Neural cell (in vitro differentiated cells): Measurements from ENCODE around the gene PSMG3. TPM values are rescaled to one million over a fixed set of nuclear protein-coding genes. Genes with fewer than 3 reads are reported as not detected.

Experiments
- H2AFZ ChIP-seq: fragments of 200-600, 300-800 bp; sonication (generic), shearing (Covaris generic); 2 replicates; pipeline ENCODE4 v1.6.0; 2014; ENCODE audit warnings: low read depth, mild to moderate bottlenecking, antibody characterized with exemption, low read length, moderate library complexity
- H3F3A ChIP-seq: fragments of 200-600 bp; shearing (Covaris generic); 2 replicates; pipeline ENCODE4 v1.6.1; 2016; ENCODE audit warnings: mild to moderate bottlenecking, moderate library complexity, mixed read lengths, antibody characterized with exemption, low read length; ENCODE audit not compliant: insufficient read depth, poor library complexity, severe bottlenecking
- H3K27ac ChIP-seq: fragments of 200-600, 300-800 bp; sonication (generic), shearing (Covaris generic); 2 replicates; pipeline ENCODE4 v1.5.1; 2014; ENCODE audit warnings: mild to moderate bottlenecking, low read length, moderate library complexity
- H3K27me3 ChIP-seq: fragments of 300-800, 200-600 bp; sonication (generic), shearing (Covaris generic); 2 replicates; pipeline ENCODE4 v1.6.0; 2014; ENCODE audit warnings: mild to moderate bottlenecking, low read depth, low read length, moderate library complexity; ENCODE audit not compliant: insufficient read depth
- H3K36me3 ChIP-seq: fragments of 300-800, 200-600 bp; sonication (generic), shearing (Covaris generic); 2 replicates; pipeline ENCODE4 v1.5.1; 2014; ENCODE audit warnings: mild to moderate bottlenecking, antibody characterized with exemption, low read length, moderate library complexity; ENCODE audit not compliant: insufficient read depth
- H3K4me2 ChIP-seq: fragments of 300-800, 200-600 bp; sonication (generic), shearing (Covaris generic); 2 replicates; pipeline ENCODE4 v1.6.0; 2014; ENCODE audit warnings: mild to moderate bottlenecking, low read length
- H3K4me3 ChIP-seq: fragments of 300-800, 200-600 bp; sonication (generic), shearing (Covaris generic); 2 replicates; pipeline ENCODE4 v1.5.1; 2014; ENCODE audit warnings: mild to moderate bottlenecking, low read length, moderate library complexity
- H3K79me2 ChIP-seq: fragments of 200-600 bp; shearing (Covaris generic); replicated peaks from 2 replicates; pipeline ENCODE4 v1.6.0; 2014; ENCODE audit warnings: mild to moderate bottlenecking, low read length, moderate library complexity; ENCODE audit not compliant: insufficient read depth
- H3K9ac ChIP-seq: fragments of 300-800, 200-600 bp; sonication (generic), shearing (Covaris generic); 2 replicates; pipeline ENCODE4 v1.6.1; 2016; ENCODE audit warnings: mild to moderate bottlenecking, low read length, mixed read lengths
- H3K9me2 ChIP-seq: fragments of 200-600 bp; shearing (Covaris generic); 2 replicates; pipeline ENCODE4 v1.6.1; 2016; ENCODE audit warnings: mild to moderate bottlenecking, low read length, mixed read lengths; ENCODE audit not compliant: insufficient read depth
- H3K9me3 ChIP-seq: fragments of 200-600, 300-800 bp; sonication (generic), shearing (Covaris generic); 2 replicates; pipeline ENCODE4 v1.6.1; 2016; ENCODE audit warnings: mild to moderate bottlenecking, mixed run types, low read length, moderate library complexity, mixed read lengths
- H4K20me1 ChIP-seq: fragments of 200-600 bp; shearing (Covaris generic); 2 replicates; pipeline ENCODE4 v1.6.1; 2016; ENCODE audit warnings: mild to moderate bottlenecking, mixed run types; ENCODE audit not compliant: insufficient read depth
- CTCF ChIP-seq: fragments of 450-650 bp; IDR thresholded peaks from 2 replicates; pipeline ENCODE4 v1.5.1; 2014; ENCODE audit warnings: antibody characterized with exemption, mild to moderate bottlenecking, moderate library complexity; ENCODE audit not compliant: poor library complexity, severe bottlenecking
- EP300 ChIP-seq: fragments of 450-650 bp; conservative IDR thresholded peaks from 2 replicates; pipeline ENCODE4 v1.6.1; 2014; ENCODE audit warnings: antibody characterized with exemption, mild to moderate bottlenecking, moderate library complexity; ENCODE audit not compliant: poor library complexity, severe bottlenecking
- EZH2 ChIP-seq: fragments of 200-600, 300-800 bp; shearing (Covaris generic), sonication (generic); IDR thresholded peaks from 2 replicates; pipeline ENCODE4 v1.6.1; 2014; ENCODE audit warnings: antibody characterized with exemption, low read length, borderline replicate concordance, mild to moderate bottlenecking; ENCODE audit not compliant: insufficient read depth, poor library complexity, severe bottlenecking
- MXI1 ChIP-seq: fragments of 450-650 bp; conservative IDR thresholded peaks from 2 replicates; pipeline ENCODE4 v1.6.1; 2014; ENCODE audit warnings: antibody characterized with exemption, mild to moderate bottlenecking; ENCODE audit not compliant: poor library complexity, severe bottlenecking
- POLR2AphosphoS5 ChIP-seq: IDR thresholded peaks from 2 replicates; pipeline ENCODE4 v1.6.1; 2012
- RAD21 ChIP-seq: fragments of 450-650 bp; conservative IDR thresholded peaks from 2 replicates; pipeline ENCODE4 v1.6.1; 2014; ENCODE audit warnings: antibody characterized with exemption, mild to moderate bottlenecking, moderate library complexity
- REST ChIP-seq: IDR thresholded peaks from 2 replicates; pipeline ENCODE4 v1.6.1; 2012; ENCODE audit warnings: borderline replicate concordance
- SMC3 ChIP-seq: fragments of 450-650 bp; conservative IDR thresholded peaks from 2 replicates; pipeline ENCODE4 v1.6.1; 2014; ENCODE audit warnings: antibody characterized with exemption, mild to moderate bottlenecking, moderate library complexity; ENCODE audit not compliant: poor library complexity
- TAF1 ChIP-seq: IDR thresholded peaks from 2 replicates; pipeline ENCODE4 v1.6.1; 2012; ENCODE audit warnings: low read depth
- polyA plus RNA-seq: library from polyadenylated mRNA; depleted of rRNA; stranded (reverse); fragments of >200 nt; gene quantifications from 2 replicates; pipeline ENCODE4 v1.2.3, GENCODE V29; 2014

PSMG3 gene
- polyA plus RNA-seq, 1 donor from 2014 or later, result 50.6 TPM

DNA sequence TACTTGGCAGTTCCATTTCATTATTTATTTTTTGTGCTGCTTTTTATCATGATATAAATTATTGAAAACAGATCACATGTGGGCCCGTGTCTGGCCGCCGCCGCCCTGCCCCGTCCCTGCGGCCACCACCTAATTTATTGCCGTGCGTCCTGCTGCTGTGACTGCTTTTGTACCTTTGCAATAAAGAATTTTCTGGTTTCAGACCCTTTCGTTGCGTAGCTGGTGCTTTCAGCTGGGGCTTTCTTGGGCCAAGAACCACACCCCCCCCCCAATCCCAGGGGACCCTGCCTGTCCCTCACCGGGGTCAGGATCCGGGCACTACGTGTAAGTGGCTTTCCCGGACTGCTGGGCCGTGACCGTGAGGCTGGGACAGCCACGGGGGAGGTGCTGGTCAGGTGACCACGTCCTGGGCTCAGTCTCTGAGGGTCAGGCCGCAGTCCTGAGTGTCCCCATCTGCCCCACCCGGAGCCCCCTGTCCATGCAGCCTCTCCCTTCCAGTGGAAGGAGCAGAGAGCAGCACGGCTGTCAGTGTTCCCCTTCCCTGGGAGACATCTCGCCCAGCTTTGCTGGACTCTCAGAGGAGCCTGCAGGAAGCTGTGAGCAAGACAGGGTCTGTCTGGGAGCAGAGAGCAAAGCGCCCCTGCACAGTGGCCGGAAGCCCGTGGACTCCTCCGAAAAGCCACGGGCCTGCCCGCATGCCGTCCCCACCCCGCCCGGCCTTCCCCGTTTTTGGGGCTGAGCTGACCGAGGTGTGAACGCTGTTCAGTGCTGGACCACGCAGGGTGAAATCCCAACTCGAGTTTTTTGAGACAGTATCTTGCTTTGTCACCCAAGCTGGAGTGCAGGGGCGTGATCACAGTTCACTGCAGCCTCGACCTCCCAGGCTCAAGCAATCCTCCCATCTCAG is 26.7 kb downstream of the PSMG3 start:
- H3K9me2 ChIP-seq, result no peaks in the 10 kb centered on the region
- H2AFZ ChIP-seq, result no peak overlapping the region
- H3K9me3 ChIP-seq, result no peaks in the 10 kb centered on the region
- peaks cover 6% of the 10 kb centered on the region for H3K79me2 ChIP-seq
- no peak overlapping the region for H3K27ac ChIP-seq
- no peak overlapping the region for H3K4me2 ChIP-seq
- no peaks in the 10 kb centered on the region for H3K27me3 ChIP-seq
- no peaks in the 10 kb centered on the region for H3F3A ChIP-seq
- no peaks in the 10 kb centered on the region for H3K36me3 ChIP-seq
- H3K4me3 ChIP-seq, result no peak overlapping the region
- TF ChIP-seq TAF1 (no peak), CTCF (no peak)
- H4K20me1 ChIP-seq, result no peaks in the 10 kb centered on the region
- no peak overlapping the region for H3K9ac ChIP-seq

DNA sequence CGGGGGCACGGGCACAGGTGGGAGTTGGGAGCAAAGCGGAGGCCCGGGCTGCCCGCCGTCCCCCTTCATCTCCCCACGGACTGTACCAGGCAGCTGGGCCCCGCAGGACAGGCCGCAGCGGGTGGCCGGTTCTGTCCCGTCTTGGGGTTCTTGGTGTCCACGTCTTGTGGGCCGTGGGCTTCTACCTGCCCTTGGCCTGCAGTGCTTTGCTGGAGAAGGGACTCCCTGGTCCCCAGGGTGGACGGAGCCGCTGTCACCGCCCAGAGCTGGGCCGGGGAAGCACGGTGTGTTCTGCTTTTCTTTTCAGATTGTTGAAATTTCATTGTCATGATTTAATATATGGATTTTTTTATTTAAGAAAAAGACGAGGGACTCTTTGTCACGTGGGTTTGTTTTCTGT is 27.5 kb downstream of the PSMG3 start:
- Histone ChIP-seq H3K4me2 (no peak overlapping the region), H3K9me2 (no peaks in the 10 kb centered on the region), H3K79me2 (peaks cover 12% of the 10 kb centered on the region), H3K4me3 (no peak overlapping the region), H3K9me3 (no peaks in the 10 kb centered on the region), H2AFZ (no peak overlapping the region), H3K36me3 (no peaks in the 10 kb centered on the region), H4K20me1 (no peaks in the 10 kb centered on the region), H3K27me3 (no peaks in the 10 kb centered on the region), H3F3A (no peaks in the 10 kb centered on the region), H3K27ac (no peak overlapping the region), H3K9ac (no peak overlapping the region)
- TF ChIP-seq MXI1 (no peak), POLR2AphosphoS5 (no peak), SMC3 (no peak), REST (no peak), TAF1 (no peak), RAD21 (no peak), CTCF (no peak), EZH2 (no peak), EP300 (no peak)
